GM18507 (cell line): ENCODE data around the gene SOX8.
"Not testable (repeated sequence)": the region's sequence is repeated elsewhere in the genome, so short reads cannot be mapped to it uniquely, and the experiment has no call there.

ENCODE experiments used
- DNase-seq: peaks from one replicate; pipeline ENCODE4 v3.0.0; 2011; ENCODE audit warnings: low read depth; ENCODE audit not compliant: insufficient read length; ENCODE audit errors: extremely low spot score
- FAIRE-seq: peaks from 2 replicates; lab custom pipeline; 2011; peaks lifted over from hg19 to GRCh38; lab: Jason Lieb, UNC

SOX8 gene

DNA sequence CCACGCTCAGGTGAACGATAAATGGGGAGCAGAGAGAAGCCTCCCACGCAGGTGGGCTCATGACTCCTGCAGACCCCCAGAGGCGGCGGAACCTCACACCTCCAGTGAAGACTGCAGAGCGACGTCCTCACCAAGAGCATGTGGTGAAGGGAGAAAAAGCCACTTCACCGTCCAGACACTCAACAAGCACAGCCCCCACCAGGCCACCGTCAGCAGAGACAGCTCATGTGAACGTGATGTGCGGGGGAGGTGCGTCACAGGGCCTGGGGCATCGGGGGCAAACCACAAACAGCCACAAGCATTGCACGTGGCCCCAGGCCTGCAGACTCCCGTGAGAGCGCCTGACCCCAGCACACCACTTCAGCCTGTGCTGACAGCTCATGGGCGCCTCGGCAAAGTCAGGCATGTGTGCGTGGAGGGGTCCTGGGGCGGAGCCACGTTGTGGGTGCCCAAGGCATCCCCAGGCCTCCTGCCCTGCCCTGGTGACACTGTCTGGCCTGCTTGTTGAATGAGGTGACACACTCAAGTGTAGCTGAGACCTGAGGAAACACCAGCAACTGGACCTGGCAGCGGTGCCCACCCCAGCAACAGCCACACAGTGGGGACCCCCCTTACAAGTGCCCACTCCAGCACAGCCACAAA lies 29.8 kb upstream of the SOX8 start:
- FAIRE-seq (no peak), DNase-seq (no peak)

DNA sequence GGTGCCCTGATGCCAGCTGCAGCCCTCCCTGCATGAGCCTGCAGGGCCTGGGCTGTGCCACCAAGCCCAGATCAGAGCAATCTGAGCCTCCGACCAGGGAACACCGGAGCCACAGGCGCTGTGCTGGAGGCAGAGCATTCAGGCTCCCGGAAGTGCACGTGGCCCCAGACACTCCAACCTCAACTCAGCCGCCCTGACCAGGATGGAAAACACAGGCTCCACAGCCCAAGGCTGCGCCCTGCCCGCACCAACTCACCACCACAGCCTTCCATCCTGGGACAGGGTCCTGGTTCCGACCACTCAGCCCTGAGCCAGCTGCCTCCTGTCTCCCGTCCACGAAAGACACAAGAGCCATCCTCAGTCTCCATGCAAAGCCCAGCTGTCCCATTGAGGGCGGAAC lies 29.2 kb upstream of the SOX8 start:
- FAIRE-seq = no peak
- DNase-seq = no peak

DNA sequence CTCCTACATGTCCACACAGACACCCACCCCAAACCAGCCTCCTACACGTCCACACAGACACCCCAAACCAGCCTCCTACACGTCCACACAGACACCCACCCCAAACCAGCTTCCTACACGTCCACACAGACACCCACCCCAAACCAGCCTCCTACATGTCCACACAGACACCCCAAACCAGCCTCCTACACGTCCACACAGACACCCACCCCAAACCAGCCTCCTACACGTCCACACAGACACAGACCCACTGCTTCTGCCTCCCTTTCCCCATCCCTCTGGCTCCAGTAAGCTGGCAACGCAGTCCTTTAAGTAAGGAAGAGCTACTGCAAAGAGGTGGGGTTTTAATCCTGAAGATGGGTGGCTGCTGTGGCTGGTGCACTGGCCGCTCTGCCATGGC lies 27.8 kb upstream of the SOX8 start:
- not testable (repeated sequence) for FAIRE-seq, DNase-seq

DNA sequence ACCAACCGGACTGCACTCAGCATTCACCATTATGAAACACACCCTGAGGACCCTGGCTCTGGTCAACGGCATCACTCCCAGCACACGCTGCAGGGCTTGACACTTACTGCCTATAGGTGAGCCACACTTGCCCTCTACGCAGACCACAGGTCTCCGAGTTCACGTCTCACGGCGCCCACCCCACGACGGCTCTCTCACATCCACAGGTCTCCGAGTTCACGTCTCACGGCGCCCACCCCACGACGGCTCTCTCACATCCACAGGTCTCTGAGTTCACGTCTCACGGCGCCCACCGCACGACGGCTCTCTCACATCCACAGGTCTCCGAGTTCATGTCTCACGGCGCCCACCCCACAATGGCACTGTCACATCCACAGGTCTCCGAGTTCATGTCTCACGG lies 25.8 kb upstream of the SOX8 start:
- FAIRE-seq, DNase-seq: not testable (repeated sequence)

DNA sequence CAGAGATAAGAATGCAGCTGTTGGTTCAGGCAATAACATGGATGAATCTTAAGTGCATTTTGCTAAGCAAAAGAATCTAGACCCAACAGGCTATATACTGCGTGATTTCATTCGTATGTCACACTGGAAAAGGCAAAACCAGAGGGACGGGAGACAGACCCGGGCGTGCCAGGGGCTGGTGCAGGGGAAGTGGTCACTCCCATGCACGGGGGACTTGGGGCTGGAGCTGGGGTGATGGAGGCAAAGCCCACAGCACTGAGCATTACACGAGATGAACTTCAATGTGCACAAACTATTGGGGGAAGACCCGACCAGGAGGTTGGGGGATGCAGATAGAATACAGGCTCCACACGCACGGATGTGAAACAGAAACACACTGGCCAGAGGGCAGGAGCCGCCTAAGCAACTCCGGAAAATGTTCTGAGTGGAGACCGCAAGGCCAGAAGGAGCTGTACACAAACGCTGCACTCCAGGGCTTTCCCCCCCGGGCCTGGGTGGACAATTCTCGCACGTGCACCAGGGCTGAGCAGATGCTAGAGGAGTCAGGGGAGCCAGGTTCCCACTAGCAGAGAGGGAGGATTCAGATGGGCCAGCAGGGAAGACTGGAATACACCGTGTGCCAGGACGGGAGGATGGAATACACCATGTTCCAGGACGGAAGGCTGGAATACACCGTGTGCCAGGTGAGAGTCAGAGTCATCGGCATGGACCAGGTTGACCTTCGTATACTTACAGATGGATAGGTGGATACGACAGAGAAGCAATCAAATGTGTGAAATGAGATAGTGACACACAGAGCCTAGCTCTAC lies 22.1 kb upstream of the SOX8 start:
- DNase-seq = no peak
- no peak for FAIRE-seq

DNA sequence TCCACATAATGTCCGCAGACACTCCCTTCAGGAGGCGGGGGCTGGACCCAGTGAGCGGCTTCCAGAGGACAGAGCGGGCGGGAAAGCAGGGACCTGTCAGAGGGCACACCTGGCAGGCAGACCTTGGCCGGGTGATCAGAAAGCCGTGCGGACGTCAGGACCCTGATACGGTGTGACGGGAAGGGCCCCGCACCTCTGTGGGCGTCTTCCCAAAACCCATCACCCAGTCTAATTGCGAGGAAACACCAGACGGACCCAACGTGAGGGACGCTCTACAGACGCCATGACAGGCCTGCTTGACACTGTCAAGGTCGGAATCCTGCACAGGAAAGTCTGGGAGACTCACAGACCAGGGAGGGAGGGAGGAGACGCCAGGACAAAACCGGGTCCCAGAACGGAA lies 19.2 kb upstream of the SOX8 start:
- DNase-seq = no peak
- FAIRE-seq = no peak

DNA sequence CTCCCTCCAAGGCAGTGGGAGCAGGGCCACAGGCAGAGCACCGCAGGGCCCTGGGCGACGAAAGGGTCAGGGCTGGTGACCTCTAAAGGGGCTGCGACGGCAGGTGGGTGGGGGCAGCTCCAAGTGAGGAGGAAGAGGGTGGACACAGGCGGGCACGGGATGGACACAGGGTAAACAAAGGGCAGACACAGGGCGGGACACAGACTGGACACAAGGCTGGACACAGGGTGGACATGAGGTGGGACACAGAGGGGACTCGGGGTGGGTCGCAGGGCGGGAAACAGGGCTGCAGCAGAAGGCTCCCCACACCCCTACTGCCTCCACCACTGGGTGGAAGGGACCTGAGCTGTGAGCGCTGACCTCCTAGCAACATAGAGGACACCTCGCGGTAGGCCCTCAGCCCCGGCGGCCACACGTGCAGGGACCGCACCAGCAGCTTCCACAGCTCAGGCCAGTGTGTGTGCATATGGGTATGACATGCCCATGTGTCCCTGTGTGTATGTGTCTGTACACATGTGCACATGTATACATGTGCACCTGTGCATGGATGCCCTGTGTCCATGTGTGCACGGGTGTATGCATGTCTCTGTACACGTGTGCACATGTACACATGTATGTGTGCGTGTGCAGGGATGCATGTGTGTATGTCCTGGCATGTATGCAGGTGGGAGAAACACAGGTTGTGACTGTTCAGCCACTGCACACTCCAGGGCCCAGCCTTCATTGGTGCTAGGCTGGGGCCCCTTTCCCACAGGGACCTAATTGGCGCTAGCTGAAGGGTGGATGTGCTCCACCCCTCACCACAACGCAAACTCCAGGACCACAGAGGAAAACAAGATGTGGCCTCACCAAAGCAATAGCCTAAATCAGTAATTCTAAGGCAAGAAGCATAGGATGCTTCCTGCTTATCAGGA lies 18.4 kb upstream of the SOX8 start:
- FAIRE-seq (no peak), DNase-seq (no peak)

DNA sequence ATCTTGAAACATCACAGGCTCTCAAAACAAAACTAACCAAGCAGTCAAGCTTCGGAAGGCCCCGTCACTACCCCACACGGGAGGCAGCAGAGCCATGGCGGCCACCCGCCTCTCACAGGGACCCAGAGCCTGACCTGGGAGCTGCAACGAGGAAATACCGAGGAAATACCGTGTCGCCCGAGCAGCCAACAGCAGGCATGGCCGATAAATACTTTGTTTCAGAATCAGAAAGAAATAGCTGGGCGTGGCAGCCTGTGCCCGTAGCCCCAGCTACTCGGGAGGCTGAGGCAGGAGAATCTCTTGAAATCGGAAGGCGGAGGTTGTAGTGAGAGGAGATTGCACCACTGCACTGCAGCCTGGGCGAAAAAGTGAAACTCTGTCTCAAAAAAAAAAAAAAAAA lies 17.7 kb upstream of the SOX8 start:
- no peak for DNase-seq
- no peak for FAIRE-seq

DNA sequence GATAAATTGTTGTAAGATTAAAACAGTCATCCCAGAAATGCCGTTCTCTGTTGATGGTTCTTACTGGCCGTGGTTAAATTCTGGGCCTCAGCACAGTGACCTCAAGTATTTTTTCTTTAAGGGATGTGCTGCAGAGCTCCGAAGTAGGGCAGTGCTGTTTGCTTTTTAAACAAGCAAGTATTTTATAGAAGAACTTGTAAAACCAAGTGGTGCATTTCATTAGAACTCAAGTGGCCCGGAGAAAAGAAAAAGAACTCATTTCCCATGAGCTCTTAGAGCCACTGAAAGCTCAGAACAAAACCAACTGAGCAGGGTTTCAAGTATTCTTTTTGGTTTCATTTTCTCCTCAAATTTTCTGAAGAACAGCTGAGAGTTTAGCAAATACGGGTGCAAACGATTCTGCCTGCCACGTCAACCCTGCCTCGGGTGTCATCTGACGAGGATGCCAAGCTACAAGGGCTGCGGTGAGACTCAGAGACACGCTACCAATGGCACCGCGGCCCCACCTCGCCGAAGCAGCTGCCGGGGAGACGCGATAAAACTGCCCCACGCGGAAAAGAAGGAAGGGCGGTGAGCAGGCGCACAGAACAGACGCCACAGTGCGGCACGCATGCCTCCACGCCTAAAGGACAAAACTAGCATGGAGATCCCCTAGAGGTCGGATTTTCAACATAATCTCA lies 17.1 kb upstream of the SOX8 start:
- DNase-seq = no peak

DNA sequence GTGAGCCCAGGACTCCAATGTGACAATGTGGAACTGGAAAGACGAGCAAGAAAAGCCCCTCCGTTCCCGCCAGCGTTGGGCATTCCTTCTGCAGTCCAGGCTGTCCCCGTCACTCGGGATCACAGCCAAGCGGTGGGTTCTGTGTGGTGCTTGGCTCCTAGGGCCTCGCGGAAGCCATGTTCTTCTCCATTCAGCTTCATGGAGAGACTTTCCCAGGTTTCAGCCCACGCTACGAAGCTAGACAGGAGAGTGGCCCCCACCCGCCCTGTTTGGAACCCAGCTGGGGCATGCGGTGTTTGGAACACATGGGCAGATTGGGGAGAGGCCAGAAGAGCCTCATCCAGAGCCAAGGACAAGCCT lies 16.6 kb upstream of the SOX8 start:
- DNase-seq (no peak), FAIRE-seq (no peak)

More for the DNA sequence above, 17.1 kb upstream of the SOX8 start:
- no peak for FAIRE-seq

DNA sequence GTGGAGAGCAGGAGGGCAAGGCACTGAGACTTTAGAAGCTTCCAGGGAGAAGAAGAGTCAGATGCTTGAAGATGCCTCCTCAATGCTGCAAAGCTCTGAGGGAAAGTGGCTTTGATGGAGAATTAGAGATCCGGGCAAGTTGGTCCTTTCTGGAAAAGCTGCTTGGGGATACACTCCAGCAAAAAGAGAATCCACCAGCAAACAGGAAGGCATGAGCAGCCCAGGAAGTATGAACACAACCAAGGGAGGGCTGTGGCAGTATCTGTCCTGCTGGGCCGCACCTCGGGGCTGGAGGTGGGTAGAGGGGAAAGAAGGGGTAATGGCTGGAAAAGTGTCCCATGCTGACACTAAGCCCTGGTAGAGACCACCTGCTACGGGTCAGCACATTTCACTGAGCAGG lies 16.1 kb upstream of the SOX8 start:
- no peak for DNase-seq
- FAIRE-seq = no peak

DNA sequence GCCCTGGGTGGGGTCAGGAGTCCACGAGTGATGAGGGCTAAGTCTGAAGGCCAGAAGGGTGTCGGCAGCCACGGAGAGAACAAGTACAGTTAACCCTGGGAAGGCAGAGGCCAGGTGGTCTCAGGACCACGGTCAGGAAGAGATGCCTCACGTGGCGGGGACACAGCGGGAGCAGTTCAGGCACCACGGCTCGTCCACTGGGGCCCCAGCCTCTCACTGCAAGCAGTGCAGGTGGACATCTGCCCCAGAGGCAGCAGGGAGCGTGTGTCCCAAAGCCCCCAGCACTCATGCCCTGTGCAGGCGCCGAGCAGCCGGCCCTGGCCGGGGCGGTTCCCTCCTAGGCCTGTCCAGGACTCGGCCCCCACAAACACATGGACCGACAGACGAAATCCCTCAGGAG lies 15.5 kb upstream of the SOX8 start:
- FAIRE-seq = no peak
- DNase-seq = no peak

DNA sequence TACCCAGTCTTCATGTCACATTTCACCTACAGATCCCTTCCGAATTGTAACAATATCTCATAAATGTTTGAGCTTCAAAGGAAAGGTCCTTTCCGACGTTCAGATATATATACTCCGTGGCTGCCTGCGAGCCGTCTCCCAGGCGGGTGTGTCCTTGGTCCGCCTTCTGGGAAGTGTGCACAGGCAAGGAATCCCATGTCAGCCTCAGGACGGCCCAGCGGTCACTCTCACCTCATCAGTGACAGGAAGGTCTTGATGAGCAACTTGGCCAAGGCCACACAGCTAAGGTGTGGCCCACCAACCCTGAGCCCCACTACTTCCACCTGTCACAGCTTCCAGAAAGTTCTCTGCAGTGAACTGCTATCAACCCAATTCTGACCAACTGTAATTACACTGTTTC lies 15.1 kb upstream of the SOX8 start:
- no peak for FAIRE-seq
- no peak for DNase-seq

DNA sequence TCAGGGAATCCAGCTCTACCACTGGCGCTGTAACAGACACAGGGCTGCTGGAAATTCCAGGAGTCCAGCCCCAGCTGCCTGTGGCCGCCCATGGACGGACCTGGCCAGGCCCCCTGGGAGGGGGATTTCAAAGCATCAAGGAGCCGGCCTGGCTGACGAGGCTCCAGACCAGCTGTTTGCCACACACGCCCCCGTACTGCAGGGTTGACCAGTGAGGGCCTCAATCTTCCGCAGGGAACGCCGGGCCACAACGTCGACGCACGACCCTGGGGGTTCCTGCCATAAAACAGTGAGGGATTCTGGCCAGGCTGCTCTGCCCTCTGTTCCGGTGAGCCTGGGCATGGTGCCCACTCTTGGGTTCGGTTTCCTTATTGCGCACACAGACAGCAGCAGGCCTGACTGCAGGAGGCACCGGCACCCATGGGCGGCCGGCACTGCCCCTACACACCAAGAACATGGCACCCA lies 14.5 kb upstream of the SOX8 start:
- DNase-seq = no peak
- FAIRE-seq = no peak

DNA sequence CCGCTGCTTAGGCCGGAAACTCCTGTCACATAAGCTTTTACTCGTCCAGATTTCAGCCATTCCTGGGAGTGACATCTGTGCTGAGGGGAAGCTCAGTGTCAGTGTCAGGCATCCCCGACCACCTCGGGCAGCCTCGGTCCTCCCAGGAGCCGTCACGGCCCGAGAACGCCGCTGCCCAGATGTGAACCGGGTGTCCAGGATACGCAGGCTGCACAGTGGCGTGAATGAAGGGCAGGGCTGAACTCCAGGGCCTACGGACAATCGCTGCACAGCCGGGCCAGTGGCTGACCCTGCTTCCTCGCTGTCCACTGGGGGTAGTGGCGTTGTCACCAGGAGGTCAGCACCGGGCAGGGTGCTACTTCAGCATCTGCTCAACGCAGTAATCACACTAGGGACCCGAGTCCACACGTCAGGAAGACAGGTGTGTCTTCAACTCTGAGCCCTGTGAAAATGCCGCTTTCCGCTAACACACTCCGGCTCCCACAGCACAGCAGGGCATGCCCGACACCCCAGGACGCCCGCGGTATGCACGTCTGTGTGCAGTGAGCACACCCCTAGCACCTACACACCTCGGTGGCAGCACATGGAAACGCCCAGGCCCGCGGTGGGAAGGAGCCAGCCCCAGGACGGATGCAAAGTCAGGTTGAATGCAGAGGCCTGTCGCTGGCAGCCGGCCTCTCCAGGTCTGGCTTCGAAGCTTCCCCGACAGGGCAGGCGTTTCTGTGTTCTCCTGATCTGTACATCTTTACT lies 13.8 kb upstream of the SOX8 start:
- FAIRE-seq (no peak), DNase-seq (no peak)

DNA sequence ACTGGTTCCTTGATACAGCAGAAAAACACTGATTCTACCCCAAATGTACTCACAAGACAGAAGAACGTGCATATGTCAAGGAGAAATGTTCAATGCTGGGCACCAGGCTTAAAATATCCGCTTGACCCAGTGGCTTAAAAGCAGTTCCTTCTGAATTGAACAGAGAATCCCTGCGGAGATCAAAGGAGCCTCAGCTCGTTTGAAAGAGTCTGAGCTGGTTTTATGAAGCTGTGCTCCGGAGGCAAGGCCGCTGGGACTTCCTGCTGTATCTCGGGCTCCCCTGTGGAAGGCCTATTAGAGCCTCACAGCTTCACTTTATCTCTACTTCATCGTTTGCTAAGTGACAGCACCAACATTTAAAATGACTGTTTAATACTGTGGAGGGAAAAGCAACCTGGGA lies 12.9 kb upstream of the SOX8 start:
- DNase-seq = no peak
- no peak for FAIRE-seq

DNA sequence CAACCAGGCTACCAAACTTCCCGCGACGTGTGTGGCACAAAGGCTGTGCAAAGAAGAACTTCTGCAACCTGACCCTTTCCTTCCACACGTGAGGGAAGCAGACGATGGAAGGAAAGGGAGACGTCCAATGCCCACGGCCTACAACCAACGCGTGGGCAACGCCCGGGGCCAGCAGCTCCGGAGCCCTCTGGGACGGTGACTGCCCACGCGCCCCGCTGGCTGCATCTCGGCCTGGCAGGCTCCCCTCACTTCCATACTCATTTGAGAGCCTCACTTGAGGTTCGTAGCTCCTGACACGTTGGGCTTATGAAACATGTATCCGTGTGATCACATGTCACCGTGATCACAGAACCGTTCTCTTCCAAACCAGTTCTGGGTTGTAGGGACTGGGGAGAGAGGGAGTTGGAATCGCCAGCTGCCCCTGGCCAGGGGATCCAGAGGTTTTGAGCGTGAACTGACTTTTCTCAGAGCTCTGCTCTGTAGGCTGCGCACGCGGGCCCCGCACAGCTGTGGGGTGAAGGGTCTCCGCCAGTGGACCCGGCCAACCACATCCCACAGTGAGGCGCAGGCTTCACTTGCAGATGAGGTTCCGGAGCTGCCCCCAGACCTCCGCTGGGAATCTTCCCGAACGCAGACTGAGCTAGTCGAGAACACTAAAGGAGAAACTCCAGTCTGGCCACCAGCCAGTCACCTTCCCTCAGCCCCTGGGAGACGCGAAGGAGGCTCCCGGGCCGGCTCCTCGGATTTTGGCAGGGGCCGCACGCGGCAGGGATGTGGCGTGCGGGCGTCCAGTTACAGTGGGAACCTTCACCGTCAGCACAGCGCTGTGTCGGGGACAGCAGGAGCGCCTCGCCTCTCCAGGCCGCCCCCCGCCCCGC lies 11.8 kb upstream of the SOX8 start:
- FAIRE-seq (no peak), DNase-seq (no peak)

DNA sequence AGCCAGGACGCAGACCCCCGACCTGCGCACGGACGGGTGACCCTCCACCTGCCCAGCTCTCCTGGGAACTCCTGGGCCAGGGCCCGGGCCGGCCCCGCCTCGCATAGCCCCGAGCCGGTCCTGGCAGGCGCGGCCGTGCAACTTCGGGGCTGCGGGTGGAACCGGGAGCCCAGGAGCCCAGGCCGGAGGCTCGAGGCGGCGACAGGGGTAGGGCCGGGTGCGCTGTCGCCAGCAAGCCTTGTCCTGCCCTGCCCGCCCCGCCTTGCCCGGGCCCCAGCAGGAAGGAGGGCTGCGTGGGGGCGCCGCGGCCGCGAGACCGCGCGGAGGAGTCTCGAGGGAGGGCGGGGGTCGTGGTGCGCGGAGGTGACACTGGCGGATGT lies 11.2 kb upstream of the SOX8 start:
- FAIRE-seq = no peak
- no peak for DNase-seq
